GM12875 (cell line): Measurements from ENCODE around the gene DNAJB8.

ENCODE experiments used
- H3K4me3 ChIP-seq: one replicate; pipeline ENCODE4 v1.5.1; 2011; ENCODE audit warnings: low read depth, low read length, control low read depth
- TF ChIP-seq, protein P1 (sequence below): IDR thresholded peaks from 2 replicates; pipeline ENCODE4 v1.5.1; 2011; ENCODE audit warnings: low read depth, mild to moderate bottlenecking, control low read depth, inconsistent platforms, low read length, moderate library complexity, borderline replicate concordance; ENCODE audit not compliant: insufficient read depth

The DNAJB8 gene

GRCh38 chr3:128435058-128435457, 31.6 kb downstream of the DNAJB8 start:
- TF ChIP-seq, protein P1, sequence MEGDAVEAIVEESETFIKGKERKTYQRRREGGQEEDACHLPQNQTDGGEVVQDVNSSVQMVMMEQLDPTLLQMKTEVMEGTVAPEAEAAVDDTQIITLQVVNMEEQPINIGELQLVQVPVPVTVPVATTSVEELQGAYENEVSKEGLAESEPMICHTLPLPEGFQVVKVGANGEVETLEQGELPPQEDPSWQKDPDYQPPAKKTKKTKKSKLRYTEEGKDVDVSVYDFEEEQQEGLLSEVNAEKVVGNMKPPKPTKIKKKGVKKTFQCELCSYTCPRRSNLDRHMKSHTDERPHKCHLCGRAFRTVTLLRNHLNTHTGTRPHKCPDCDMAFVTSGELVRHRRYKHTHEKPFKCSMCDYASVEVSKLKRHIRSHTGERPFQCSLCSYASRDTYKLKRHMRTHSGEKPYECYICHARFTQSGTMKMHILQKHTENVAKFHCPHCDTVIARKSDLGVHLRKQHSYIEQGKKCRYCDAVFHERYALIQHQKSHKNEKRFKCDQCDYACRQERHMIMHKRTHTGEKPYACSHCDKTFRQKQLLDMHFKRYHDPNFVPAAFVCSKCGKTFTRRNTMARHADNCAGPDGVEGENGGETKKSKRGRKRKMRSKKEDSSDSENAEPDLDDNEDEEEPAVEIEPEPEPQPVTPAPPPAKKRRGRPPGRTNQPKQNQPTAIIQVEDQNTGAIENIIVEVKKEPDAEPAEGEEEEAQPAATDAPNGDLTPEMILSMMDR: no peak
- no peak overlapping the region for H3K4me3 ChIP-seq

- TF ChIP-seq, protein P1: no peak
- H3K4me3 ChIP-seq: no peak overlapping the region
These were observed 32.2 kb downstream of the DNAJB8 start for GRCh38 chr3:128434524-128434923.

GRCh38 chr3:128433837-128434165, 32.9 kb downstream of the DNAJB8 start:
- no peak overlapping the region for H3K4me3 ChIP-seq
- TF ChIP-seq, protein P1: no peak

GRCh38 chr3:128432971-128433836, 33.5 kb downstream of the DNAJB8 start:
- no peak overlapping the region for H3K4me3 ChIP-seq

GRCh38 chr3:128432301-128432970, 34.3 kb downstream of the DNAJB8 start:
- H3K4me3 ChIP-seq: no peak overlapping the region
- TF ChIP-seq, protein P1: no peak

More at GRCh38 chr3:128432971-128433836, 33.5 kb downstream of the DNAJB8 start:
- TF ChIP-seq, protein P1: no peak

DNA sequence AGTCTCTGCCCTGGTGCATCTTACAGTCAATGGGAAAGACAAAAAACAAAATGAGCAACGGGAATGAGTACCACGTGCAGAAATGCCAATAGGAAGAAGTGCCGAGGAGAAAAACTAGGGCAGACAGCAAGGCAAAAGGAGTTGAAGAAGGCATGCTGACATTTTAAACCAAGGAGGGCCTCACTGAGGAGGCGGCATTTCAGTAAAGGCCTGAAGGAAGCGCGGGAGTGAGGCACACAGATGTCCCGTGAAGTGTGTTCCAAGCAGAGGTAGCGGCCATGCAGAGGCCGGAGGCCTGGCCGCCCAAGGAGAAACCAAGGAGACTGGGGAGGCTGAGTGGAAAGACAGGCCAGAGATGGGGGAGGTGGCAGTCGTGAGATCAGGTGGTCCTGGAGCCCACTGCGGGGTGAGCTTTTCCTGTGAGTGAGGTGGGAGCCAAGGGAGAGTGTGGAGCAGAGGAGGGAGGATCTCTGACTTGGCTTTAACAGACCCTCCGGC, 34.8 kb downstream of the DNAJB8 start:
- H3K4me3 ChIP-seq: no peak overlapping the region

More for the DNA sequence above, 34.8 kb downstream of the DNAJB8 start:
- TF ChIP-seq, protein P1: no peak
